Activated T-helper 9 cell treated with anti-CD3 and anti-CD28 coated beads, Interleukin-2, amount 50 U/mL, for 16 hours (primary cell): ENCODE results near the gene CLDND1.
"Not testable (repeated sequence)": the region's sequence is repeated elsewhere in the genome, so short reads cannot be mapped to it uniquely, and the experiment has no call there.

ENCODE experiments used
- DNase-seq: peaks from one replicate; pipeline ENCODE4 v3.0.0-alpha.2; 2020; ENCODE audit warnings: low read depth

The CLDND1 gene

DNA sequence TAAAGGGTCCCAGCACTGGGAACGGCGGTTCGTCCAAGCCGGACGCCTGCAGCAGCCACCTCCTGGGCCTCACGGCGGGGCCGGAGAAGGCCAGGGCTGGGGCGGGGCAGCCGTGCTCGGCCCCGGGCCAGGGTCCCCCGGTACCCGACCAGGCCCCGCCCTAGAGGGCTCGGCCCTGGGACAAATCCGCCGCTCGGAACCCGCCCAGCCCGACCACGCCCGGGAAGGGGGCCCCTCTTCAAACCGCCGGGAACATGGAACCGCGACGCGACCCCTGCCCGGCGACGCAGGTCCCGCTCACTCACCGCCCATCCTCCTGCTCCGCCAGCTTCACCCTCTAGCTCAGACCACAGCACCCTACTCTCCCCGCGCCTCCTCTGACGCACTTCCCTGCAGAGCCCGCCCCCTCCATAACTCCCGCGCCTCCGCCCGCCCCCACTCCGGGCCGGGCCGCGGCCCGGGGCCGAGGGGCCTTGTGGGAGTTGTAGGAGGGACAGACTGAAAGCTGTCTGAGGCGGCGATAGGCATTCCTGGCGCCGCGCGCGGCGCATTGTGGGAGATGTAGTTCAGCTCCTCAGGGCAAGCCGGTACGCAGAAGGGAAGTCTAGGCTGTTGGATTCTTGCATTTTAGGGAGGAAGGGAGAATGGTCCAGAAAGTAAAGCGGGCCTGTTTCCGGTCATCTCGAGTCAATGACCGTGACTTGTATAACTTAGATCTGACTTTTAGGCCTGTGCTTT, at the start of gene CLDND1:
Gene CLDND1, minus strand, starts transcription at position 359 of the 738 bp plus-strand sequence. CDS start 1,478 bp downstream, outside the sequence.
- peak; percentile 94 for DNase-seq

DNA sequence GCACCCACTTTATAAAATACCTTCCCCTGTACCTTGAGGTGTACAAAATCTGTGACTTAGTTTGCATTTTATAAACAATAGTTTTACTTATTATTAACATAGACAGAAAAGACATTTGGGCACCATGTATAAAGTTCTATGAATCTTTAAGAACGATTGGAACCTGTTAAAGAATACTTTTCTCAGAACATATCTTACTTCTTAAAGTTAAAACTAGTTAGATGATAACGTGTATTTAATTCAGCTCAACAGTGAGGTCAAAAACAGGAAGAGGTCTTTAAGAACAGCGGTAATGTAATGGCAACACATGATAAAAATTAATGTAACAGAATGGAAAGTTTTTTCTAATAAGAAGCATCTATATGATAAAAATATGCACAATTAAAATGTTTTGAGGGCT, 45.7 kb upstream of the CLDND1 start:
- no peak for DNase-seq

DNA sequence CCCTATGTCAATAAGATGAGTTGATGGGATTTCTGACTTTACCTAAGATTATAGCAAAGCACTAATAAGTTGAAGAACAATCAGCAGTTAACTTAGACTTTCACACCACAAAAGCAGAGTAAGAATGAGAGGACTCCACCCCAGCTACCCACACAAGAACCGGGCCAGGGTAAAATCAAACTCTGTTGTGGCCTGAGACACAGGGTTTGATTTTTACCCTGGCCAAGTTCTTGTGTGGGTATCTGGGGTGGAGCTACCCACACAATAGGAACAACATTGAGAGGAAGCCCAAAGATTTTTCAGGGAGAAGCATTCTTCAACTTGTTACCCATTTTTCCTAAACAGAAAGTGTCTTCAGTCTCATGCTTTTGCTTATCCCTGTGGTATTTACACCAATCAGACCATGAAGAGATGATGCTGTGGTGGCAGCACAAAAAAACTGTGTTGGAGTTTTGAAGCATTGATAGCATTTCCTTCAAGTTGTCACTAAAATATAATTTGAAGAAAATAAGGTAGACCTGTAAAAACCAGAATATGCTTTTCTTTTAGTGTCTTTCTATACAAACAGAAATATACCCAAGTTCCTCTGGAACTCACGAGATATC, 45.1 kb upstream of the CLDND1 start:
- DNase-seq, result no peak

DNA sequence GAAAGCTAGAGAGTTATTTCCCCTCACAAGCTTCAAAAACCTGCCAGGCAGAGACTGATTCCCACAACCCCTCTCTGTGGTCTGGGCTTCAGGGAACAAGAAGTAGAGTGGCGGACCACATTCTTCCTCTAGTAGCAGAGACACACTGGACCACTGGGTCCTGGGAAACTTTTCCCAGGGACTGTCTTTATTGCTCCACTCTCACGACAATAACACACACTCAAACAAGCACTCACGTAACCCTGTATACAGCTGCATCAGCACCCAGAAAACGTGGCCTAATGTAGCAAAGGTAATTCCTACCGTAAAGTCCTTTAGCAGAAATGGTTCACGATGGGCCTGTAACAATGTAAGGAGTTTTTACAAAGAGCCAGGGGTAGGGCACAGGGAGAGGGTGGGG, 43.1 kb upstream of the CLDND1 start:
- no peak for DNase-seq

DNA sequence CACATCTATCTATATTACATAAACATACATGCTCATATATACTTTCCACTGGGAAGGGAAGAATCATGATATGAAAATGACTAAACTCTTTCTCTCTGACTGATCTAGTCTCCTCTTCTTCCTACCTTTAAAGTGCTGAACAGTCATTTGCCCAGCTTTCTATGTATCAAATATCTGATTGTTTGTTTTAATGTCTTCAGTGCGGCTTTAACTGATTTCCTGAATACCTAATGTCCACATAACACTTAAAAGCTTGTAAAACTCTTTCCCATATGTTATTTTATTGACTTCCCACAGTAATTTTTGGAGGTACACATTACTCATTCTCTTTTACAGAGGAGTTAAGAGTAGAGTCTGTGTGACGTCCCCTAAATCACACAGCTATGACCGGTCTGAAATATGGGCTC, 42.5 kb upstream of the CLDND1 start:
- DNase-seq, result no peak

DNA sequence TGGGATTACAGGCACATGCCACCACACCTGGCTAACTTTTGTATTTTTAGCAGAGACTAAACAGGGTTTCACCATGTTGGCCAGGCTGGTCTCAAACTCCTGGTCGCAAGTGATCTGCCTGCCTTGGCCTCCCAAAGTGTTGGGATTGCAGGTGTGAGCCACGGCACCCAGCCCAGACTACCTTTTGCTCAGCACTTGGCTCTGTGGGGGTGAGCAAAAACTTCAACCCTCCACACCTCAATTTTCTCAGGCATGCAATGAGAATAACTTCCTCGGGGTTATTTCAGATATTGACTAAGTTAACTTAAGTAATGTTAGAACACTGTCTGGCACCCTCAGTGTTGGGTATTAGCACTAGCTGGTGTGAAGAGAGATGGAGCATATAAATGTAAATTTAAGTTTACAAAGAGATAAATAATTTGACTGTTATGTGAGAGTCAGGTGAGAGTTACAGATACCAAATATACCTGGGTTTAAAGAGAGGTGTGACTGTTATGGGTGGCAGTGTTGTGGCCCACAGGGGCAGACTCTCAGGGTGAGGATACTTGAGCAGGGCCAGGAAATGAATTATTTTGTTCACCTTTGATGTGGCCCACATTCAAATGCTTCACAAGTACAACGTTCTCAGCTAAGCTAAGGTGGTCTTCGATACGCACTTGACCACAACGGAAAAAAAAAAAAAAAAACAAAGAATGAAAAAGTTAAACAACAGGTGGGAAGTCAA, 41.7 kb upstream of the CLDND1 start:
- no peak for DNase-seq

DNA sequence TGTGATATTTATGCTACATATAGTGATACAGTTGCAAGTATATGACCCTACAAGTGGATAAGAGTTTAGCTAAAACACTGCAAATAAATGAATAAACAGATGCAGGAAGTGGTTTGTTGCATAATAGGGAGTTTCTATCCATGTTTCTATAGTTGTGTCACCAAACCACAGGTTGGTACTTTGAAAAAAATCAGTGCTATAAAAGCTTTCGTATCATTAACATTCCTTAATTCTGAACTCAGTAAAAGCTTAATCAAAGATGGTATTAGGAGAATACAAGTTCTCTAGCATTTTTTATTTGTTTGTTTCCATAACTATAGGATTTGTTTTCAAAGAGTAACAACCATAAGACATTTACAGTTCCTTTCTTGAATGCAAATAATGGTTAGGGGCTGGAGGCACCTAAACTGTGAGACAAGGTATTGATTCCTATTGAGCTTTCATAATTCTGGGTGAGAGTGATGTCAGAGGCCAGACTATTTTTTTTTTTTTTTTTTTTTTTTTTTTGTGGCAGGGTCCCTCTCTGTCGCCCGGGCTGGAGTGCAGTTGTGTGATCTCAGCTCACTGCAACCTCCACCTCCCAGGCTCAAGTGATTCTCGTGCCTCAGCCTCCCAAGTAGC, 41.1 kb upstream of the CLDND1 start:
- DNase-seq, result no peak

DNA sequence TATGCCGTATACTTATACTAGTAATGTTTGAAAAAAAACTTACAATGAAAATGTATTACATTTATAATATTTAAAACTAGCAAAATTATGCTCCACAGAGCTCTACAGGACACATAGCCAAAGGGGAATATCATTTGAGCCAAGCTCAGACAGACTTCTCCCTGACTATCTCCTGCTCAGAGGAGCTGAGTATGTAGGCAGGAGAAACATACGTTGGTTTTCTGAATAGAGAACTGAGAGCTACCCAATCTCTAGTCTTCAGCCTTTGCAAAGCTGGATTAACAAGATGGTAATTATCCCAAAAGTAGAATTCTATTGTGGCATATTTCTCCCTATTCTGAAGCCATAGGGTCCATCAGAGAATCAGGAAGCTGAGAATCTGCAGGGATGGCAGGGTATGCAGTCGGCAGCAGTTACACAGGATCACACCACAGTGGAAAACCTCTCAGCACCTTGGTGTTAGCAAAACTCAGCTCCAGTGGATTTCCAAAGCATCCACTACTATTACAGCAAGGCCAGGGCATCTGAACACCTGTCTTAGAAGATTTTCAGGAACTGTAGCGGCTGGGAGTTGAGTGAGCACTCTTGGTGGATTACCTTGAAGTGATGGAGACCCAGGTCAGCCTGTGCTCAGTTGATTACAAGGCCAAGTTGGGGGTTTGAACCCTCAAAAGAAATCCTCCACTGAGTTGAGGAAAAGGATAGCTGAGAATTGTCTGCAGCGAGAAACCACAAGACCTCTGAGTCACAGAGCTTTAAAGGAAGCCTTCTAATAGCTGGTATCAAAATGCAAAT, 39.2 kb upstream of the CLDND1 start:
- no peak for DNase-seq

DNA sequence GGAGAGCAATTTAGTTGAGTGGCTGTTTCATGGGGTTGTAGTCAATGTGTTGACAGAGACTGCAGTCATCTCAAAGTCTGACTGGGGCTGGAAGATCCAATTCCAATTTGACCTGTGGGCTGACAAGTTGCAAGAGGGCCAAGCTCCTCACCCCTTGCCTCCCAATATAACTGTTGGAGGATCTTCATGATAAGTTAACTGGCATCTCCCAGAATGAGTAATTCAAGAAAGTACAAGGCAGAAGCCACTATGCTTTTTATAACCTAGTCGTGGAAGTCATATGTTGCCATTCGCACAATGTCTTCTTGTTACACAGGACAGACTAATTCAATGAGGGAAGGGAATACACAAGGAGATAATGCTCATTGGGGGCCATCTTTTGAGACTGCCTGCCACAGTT, 38.2 kb upstream of the CLDND1 start:
- DNase-seq, result no peak

DNA sequence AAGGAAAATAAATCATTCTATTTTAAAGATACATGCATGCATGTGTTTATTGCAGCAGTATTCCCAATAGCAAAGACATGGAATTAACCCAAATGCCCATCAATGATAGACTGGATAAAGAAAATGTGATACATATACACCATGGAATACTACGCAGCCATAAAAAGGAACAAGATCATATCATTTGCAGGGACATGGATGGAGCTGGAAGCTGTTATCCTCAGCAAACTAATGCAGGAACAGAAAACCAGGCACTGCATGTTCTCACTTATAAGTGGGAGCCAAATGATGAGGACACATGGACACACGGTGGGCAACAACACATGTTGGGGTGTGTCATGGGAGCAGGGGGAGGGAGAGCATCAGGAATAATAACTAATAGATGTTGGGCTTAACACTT, 37.1 kb upstream of the CLDND1 start:
- DNase-seq, result not testable (repeated sequence)

DNA sequence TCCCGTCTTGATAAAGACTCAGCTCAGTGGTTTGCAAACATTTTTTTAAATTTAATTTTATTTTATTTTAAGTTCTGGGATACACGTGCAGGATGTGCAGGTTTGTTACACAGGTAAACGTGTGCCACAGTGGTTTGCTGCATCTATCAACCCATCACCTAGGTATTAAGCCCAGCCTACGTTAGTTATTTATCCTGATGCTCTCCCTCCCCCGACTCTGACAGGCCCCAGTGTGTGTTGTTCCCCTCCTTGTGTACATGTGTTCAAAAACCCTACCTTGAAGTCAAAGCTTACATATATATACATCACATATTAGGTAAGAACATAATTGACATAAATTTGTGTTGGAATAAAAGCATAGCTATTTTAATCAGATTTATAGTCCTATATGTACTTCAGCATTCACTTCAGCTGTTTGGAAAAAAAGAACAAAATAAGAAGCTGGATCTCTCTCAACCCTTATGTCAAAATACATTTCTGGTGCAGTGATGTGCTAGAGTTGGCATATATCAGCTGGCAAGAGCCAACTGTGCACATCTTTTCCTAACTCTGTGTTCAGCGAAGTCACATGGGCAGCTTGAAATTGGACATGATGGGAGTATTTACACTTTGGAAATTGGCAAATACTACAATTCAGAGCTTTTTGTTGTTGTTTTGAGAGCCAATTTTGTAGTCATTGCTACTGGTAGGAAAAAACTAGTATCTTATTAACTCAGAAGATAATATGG, 35.6 kb upstream of the CLDND1 start:
- DNase-seq, result no peak

DNA sequence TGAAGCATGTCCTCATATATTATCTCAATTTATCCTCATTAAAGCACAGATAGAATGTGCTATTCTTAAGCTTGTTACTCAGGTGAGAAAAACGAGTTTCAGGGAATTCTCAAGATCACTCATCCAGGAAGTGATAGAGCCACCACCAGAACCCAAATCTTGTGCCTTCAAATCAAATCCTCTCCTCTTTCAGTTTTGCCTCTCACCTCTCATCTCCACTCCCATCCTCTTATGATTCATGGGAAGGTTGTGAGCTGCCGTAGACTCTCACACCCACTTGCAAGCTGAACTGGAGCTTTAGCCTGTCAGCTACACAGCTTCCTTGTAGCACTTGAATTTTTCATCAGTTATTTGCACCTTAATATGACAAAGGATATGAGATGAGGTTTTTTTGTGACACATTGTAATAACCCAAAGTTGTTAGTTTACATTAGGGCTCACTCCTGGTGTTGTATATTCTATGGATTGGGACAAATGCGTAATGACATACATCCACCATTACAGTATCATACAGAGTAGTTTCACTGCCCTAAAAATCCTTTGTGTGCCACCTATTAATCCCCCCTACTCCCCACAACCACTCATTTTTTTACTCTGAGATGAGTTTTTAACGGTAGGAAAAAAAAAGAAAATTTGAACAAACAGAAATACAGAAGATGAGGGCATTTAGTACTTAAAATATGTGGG, 34.8 kb upstream of the CLDND1 start:
- DNase-seq, result peak; percentile 39

DNA sequence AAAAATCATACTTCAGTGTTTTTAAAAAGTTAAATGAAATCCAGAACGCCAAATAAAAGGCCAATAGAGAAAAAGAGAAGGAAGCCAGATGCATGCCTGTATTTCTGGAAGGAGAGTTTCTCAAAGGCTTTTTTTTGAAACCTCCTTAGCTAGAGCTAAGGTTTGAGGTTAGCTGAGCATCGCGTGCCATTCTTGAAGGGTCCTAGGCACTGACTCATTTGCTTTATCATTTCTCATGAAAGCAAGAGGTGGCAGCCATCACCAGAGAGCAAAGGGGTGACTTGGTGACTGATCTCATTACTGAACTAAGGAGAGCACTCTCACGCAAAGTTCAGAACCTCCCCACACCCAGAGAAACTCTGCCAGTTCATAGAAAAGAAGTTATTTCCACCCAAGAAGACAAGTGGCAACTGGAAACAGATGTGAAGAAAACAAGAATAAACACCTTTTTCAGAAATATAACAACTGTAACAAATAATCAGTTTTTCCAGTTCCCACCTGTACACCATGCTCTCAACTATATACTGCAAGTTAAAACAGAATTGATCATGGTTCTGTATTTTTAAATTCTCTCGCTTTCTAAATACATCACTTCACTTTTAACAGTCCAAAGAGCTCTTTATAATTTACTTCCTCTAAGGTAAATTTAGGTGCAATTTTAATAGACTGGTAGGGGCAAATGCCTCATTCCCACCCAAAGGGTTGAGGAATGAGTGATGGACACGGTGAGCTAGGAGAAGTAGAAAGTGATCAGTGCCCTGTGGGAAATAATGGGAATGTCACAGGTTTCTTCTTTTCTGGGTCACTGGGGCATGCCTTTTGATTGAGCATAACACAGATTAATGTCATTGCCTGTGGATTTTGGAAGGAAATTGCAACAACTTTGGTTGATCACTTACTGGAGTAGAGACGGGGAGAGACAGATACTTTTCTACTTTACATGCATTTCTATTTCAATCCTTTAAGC, 33.7 kb upstream of the CLDND1 start:
- peak; percentile 60 for DNase-seq

DNA sequence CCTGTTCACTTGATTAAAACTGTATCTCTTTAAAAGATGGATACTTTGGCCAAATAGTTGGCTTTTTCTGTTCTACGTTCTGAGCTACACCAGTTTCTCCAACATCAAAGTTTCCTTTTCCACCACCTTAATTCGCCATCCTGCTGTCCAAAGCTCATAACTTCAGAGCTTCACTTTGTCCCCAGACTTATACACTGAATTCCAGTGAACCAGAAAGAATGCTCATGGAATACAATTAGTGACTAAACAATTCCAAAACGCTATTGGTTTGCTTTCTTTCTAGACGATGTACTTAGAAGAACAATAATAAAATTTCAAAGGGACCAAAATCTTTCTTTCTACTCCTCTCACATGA, 32.3 kb upstream of the CLDND1 start:
- DNase-seq, result no peak

DNA sequence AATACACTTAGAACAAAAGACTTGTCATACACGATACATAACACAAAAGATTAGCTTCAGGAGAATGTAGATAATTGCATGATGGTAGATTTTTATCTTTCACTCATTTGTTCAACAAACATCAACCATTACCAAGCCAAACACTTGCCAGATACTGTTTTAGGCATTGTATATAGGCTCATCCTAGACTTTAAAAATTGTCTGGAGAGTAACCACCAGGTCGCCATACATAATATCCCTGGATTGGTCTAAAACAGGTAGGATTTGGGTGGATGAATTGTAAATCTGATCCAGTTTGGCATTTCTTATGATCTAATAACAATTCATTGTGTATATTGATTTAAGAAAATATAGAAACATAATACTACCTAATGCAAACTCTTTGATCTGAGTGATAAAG, 31.9 kb upstream of the CLDND1 start:
- no peak for DNase-seq

DNA sequence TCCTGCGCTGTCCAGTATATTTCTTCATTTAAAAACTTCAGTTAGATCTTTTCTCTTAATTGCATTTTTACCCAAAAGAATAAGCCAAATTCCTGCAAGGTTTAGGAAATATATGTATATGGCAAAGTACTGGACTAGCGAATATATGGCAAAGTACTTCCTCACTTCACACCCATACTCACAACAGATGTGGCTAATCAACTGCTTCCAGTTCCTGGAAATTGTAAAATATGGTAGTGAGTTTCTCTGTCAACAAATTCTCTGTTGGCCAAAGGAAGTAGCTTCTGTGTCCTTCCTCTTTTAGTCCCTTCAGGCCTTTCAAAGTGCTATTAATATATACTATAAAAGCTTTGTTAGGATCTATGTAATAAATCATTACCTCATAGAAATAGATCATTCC, 31.1 kb upstream of the CLDND1 start:
- DNase-seq, result no peak

DNA sequence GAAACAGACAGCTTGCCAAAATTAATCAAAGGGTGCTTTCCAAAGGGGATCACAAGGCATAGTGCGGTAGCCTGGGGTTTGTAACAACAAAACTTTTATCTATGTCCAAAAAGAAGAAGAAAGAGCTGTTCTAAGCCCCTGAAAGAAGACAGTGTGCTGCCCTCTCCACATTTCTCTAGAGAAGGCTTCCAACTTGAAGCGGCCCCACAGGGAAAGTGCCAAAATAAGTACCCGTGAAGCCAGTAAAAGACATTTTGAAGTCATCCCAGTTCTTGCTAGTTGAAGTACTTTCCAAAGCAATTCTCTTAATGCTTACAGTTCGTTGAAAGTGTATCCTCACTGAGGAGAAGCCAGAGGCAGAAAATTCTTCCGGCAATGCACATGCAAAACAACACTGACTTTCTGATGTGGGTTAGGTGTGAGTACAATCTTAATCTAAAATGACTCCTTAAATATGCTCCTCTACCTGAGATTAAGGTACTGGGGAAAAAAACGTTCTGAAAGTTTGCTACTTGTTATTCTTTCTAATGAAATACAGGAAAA, 30.4 kb upstream of the CLDND1 start:
- no peak for DNase-seq

DNA sequence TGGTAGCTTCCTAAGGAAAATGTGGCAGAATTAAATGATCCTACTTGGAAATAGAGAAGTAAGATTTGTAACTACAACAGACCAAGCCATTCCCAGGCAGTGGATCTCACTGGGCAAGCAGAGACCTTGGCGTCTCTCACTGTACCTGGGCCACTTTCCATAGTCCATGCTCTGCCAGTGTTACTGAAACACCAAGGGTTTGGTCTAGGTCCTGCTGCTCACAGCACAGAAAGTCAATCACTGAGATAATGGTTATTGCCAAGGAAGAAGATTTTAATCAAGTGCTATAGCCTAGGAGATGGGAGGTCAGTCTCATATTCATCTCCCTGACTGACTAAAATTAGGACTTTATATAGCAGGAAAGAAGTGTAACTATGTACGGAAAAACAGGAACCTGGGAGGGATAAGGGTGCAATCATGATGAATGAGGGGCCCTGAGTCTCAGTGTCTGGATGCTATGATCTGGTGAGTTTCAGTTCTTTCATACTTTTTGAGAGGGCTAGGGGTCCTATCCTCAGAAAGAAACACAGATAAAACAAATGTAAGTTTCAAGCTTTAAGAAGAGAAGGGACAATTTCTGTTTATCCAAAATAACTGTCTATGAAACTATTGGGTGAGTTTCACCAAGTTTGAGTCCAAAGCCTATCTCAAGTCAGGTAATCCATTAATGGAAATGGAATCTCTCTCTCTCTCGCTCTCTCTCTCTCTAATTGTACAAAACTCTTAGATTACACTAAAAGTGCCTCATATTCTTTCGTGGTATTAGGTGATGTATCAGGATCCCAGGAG, 29.7 kb upstream of the CLDND1 start:
- DNase-seq, result no peak
